Measurements from ENCODE around the gene FRMPD4.
"Not testable (repeated sequence)": the region's sequence is repeated elsewhere in the genome, so short reads cannot be mapped to it uniquely, and the experiment has no call there.

Gene FRMPD4

DNA sequence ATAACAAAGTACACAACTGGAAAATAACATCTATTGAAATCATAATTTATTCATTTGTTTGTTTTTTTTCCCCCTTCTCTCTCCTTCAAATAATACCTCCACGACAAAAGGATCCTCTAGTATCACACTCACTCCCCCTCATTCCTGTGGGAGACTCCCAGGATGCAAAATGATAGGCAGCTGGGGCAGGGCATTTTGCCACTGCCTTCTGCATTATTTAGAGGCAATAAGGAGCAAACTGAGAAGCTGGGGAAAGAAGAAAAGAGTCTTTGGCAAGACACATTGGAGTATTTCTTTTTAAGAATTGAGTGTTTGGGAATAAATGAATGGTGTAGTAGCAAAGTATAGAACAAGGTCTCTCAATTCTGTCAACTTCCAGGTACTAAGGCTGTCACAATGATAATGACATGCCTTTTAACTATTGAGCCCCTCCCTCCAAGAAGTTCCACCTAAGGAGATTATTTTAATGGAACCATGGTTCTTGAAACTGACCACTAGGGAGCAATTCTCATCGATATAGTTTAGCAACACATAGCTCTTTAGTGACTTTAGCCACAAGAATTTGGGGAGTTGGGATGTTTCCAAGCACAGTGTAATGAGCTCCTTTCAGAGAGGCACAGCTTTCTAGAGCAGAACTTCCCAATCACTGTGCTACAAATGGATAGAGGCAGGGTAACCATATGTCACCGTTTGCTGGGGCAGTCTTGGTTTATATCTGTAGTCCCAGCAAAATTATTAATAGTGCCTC is 303.3 kb downstream of the FRMPD4 start:
- DNase-seq (ENCODE audit: low read depth), result peak; percentile 65

DNA sequence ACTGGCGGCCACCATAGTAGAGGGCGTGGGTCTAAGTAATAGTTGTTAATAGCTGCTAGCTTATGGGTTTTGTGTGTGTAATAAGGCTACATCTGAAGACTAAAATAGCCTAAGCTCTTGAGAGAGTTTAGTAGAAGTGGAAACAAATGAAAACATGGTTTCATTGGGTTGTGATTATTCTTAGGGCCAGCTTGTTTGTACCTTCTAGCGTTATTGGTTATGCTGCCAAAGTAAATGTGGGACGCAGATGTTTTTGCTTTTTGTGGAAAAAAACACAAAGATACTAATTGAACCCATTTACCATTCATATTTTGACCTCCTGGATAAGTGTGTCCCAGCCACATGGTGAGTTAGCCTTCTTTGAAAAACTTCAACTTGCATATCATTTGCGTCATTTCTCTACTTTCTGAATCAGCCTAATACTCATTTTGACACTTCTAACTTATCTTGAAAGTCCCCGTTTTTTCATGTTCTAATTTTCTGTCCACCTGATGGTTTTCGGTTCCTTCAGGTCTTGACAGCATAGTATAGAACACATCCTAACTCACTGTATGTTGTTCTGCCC is 305.3 kb downstream of the FRMPD4 start:
- no peak for DNase-seq (ENCODE audit: low read depth)

- DNase-seq (ENCODE audit: low read depth), result no peak
These were observed 308.2 kb downstream of the FRMPD4 start for GRCh38 chrX:12446342-12447075.

GRCh38 chrX:12447448-12448064 is 309.3 kb downstream of the FRMPD4 start:
- DNase-seq (ENCODE audit: low read depth), result peak; percentile 64

GRCh38 chrX:12452268-12452667 is 314.0 kb downstream of the FRMPD4 start:
- no peak for DNase-seq (ENCODE audit: low read depth)

- DNase-seq (ENCODE audit: low read depth), result no peak
These were observed 322.7 kb downstream of the FRMPD4 start for GRCh38 chrX:12460929-12461328.

DNA sequence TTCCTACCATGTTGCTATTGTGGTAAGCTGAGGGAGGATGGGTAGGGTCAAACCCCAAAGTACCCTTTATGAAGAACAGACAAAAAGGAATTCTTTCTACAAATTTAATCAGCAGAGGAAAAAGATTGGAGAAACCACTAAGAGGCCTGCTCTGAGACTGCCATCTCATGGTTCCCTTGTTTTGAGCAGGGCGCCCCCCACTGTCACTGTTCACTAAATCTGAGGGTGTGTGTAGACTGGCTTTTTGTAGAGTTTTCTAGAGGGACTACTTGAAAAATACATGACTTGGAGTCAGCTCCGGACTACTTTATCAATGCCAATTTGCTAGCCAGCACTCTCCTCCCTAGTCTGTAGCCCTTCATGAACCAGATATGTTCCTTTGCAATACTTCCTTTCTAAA is 324.8 kb downstream of the FRMPD4 start:
- DNase-seq (ENCODE audit: low read depth), result no peak

DNA sequence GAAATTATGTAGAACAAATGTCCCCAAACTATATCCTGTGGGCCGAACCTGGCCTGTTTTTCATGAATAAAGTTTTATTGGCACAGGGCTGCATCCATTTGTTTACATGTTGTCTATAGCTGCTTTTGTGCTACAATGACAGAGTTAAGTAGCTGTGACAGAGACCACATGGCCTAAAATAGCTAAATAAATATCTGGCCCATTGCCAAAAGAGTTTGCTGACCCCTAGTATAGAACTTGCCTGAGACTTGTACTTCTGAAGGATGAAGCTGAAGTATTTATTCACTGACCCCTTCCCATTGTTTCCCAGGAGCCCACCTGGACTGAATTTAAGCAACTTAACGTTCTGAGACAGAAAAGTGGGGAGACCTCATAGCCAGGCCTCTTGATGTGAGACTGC is 325.6 kb downstream of the FRMPD4 start:
- DNase-seq (ENCODE audit: low read depth), result no peak

DNA sequence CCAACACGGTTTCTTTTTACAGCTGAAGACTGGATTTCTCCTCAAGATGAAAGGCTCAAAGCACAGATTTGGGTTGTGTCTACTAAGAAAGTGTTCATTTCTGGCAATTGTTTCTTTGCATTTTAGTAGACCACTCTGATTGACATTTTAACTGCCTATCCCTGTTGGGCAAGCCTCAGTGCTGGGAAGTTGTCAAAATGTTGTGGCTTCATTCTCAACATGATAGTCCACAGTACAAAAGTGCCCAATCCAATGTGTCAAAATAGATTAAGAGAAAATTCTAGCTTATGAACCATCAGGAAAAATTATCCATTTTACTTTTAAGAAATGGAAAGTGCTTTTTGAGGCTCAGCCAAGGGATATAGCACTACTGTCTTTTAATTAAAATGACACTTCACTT is 329.0 kb downstream of the FRMPD4 start:
- no peak for DNase-seq (ENCODE audit: low read depth)

- DNase-seq (ENCODE audit: low read depth), result no peak
These were observed 331.0 kb downstream of the FRMPD4 start for GRCh38 chrX:12469296-12469695.

DNA sequence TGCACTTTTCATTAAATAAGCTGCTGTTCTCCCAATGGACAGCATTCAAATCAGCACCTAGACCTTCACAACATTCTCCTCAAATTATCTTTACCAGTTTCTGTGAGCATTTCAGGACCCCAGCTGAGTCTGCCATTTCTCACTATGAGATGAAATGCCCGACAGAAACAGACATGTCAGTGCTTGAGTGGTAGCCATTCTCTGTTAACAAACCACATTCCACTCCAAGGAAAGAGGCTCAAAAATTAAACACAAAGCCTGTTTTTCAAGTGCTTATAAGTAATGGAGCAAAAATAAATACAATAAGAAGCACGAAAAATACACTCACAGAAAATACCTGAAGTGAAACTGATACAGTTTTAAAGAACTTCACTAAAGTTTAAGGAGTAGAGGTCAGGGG is 332.8 kb downstream of the FRMPD4 start:
- no peak for DNase-seq (ENCODE audit: low read depth)

DNA sequence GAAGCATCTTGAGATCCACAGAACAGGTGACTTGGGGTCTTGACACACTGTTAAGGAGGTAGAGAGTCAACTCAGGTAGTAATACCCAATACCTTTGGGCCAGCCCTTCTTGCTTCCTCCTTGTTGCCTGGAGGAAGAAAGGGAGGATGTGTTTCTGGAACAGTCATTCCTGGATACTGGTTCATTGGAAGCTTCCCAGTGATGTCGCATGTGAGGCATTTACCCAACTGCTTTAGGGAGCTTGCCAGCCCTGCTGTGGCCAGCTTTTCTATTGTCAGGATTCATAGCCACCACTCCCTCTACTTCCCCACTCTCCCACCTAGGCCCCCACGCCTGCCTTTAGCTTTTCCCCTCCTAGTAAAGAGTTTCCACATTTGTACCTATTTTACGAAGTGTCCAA is 342.7 kb downstream of the FRMPD4 start:
- no peak for DNase-seq (ENCODE audit: low read depth)

DNA sequence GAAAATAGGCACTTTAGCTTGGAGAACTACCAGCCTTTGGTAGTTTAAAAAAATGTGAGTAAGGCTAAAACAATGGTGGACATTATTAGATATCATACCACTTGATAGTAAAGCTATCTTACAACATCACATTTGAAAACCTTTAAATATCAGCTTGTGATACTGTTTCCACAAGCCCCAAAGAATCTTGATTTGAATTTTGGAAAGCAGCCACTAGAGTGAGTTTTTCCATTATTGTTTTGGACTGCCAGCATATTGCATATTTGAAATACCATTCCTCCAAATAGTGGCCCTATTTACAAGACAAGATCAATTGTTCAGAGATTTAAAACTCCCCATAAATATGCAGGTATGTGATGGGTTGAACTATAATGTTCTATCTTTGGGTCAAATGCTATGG is 349.9 kb downstream of the FRMPD4 start:
- no peak for DNase-seq (ENCODE audit: low read depth)

DNA sequence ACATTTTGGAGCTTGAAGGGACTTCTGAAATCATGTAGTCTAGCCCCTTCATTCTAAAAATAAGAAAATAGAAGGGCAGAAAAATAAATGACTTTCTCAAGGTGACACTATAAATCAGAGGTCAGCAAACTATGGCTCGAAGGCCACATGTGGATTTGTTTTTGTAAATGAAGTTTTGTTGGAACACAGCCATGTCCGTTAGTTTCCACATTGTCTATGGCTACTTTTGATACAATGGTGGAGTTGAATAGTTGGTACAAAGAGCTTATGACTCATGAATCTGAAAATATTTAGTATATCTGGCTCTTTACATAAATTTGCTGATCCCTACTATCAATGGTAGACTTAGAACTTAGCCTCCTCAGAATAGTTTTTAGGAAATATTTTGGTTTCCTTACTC is 350.5 kb downstream of the FRMPD4 start:
- DNase-seq (ENCODE audit: low read depth), result no peak

GRCh38 chrX:12489341-12489740 is 351.1 kb downstream of the FRMPD4 start:
- no peak for DNase-seq (ENCODE audit: low read depth)

- no peak for DNase-seq (ENCODE audit: low read depth)
These were observed 356.3 kb downstream of the FRMPD4 start for GRCh38 chrX:12494400-12495138.

- DNase-seq (ENCODE audit: low read depth), result no peak
These were observed 358.1 kb downstream of the FRMPD4 start for GRCh38 chrX:12496343-12496742.

DNA sequence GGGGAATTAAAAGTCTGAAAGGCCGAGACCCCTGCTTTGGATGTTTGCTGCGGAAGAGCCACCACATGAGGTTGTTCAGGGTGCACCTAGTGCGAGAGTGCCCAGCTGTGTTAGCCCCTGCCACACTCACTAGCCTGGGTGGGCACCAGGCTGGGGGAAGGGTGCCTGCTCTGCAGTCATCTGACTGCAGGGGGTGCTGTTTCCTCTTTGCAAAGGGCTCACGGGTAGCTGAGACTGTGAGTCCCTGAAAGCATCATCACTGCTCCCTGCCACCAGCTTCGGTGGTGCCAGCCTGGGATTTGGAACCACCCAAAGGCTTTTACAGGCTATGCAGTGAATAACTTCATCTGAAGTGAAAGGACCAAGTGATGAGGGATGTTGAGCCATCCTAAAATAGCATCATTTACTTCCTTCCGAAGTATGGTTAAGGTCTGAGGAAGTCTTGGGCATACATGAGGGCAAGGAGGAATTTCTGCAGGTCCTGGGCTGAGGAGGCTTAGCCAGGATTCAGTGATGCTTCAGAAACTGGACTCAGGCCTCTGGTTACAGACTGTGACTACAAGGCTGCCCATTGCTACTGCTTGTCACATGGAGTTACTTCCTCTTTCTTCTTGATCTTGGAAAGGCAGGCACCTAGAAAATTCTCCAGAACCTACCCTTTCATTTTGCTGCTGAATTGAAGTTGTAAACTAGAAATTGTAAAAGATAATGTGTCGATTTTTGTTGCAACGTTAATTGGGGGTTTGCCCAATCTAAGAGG is 359.7 kb downstream of the FRMPD4 start:
- DNase-seq (ENCODE audit: low read depth), result no peak

DNA sequence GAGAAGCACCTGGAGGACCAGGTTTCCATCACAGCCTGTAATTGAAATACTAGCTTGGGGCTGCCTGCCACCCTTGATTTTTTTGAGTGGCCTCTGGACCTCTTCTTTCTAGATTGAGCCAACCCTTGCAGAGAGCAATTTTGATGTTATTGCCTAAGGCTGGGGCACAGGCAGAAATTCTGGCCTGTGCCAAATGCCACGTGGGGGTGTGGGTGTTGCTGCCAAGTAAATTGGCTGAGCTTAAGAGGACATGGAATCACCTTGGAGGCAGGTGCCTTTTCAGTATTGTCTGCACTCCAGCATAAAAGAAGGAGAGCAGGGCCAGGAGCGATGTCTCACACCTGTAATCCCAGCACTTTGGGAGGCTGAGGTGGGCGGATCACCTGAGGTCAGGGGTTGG is 366.9 kb downstream of the FRMPD4 start:
- DNase-seq (ENCODE audit: low read depth), result no peak

GRCh38 chrX:12515384-12515783 is 377.1 kb downstream of the FRMPD4 start:
- not testable (repeated sequence) for DNase-seq (ENCODE audit: low read depth)

- no peak for DNase-seq (ENCODE audit: low read depth)
These were observed 388.0 kb downstream of the FRMPD4 start for GRCh38 chrX:12526306-12526705.
